Measurements from ENCODE around the gene CD226. TPM values are rescaled to one million over a fixed set of nuclear protein-coding genes. Genes with fewer than 3 reads are reported as not detected.

CD226 gene
- polyA plus RNA-seq, 1 of the 3 experiments (the other 2 are of a cell fraction): 0.56 TPM

- H3K4me1 ChIP-seq (ENCODE audit: control insufficient read depth in 1 of 2, insufficient read depth in 2 of 2, low read depth in 1 of 2, low read length in 1 of 2): peaks cover 4 to 7% of the 10 kb centered on the region in 2 experiments; a peak in 2 of 4 replicates
- TF ChIP-seq ELF1 (IDR thresholded peaks at IDR 0.05) (no peak), CHD2 (IDR thresholded peaks at IDR 0.05; ENCODE audit: low read length, partially characterized antibody) (no peak), PBX3 (IDR thresholded peaks at IDR 0.05) (no peak), ZBTB33 (IDR thresholded peaks at IDR 0.05; ENCODE audit: borderline replicate concordance, low read depth) (no peak), EZH2phosphoT487 (IDR thresholded peaks at IDR 0.05; ENCODE audit: borderline replicate concordance, low read depth) (no peak), JUND (IDR thresholded peaks at IDR 0.05) (no peak), IRF3 (IDR thresholded peaks at IDR 0.05; ENCODE audit: low read depth, low read length) (no peak), SMC3 (IDR thresholded peaks at IDR 0.05; ENCODE audit: low read depth, low read length) (no peak), CTCF (IDR thresholded peaks at IDR 0.05) (no peak), RAD21 (IDR thresholded peaks at IDR 0.05; ENCODE audit: low read length) (no peak), USF2 (IDR thresholded peaks at IDR 0.05; ENCODE audit: borderline replicate concordance, low read depth, low read length) (no peak), RFX5 (IDR thresholded peaks at IDR 0.05; ENCODE audit: low read length) (no peak), YY1 (IDR thresholded peaks at IDR 0.05; ENCODE audit: low read depth) (no peak), FOSL2 (IDR thresholded peaks at IDR 0.05; ENCODE audit: borderline replicate concordance, low read depth) (no peak), SIN3A (IDR thresholded peaks at IDR 0.05; ENCODE audit: borderline replicate concordance, low read depth, low read length) (no peak), TCF12 (IDR thresholded peaks at IDR 0.05) (no peak), NRF1 (IDR thresholded peaks at IDR 0.05; ENCODE audit: low read depth, low read length) (no peak), RCOR1 (IDR thresholded peaks at IDR 0.05; ENCODE audit: low read length) (no peak)
- WGBS (ENCODE audit: low lambda C conversion rate): 97% methylated on average over 15 of the region's 15 CpGs
- no peaks in the 10 kb centered on the region for H3K9me3 ChIP-seq
- no peaks in the 10 kb centered on the region for H3F3A ChIP-seq (replicated peaks; ENCODE audit: insufficient read depth)
- H3K27me3 ChIP-seq (ENCODE audit: insufficient read depth): no peaks in the 10 kb centered on the region
- ChIA-PET POLR2A (no interaction called here), CTCF (interaction anchor here (0.7 kb wide), 1 partner anchor 272 kb away, joined by 3 read pairs; no protein-coding TSS in a partner anchor)
- no peaks in the 10 kb centered on the region for H3K9me2 ChIP-seq
- no peak overlapping the region for H2AFZ ChIP-seq (ENCODE audit: low read depth)
- H3K4me2 ChIP-seq: no peak overlapping the region
- H3K36me3 ChIP-seq (replicated peaks in 1 of 2; ENCODE audit: control insufficient read depth in 1 of 2, insufficient read depth in 2 of 2, low read length in 1 of 2): no peaks in the 10 kb centered on the region
- no peak overlapping the region for H3K9ac ChIP-seq
- no peaks in the 10 kb centered on the region for H3K79me2 ChIP-seq (ENCODE audit: insufficient read depth)
- no peak for DNase-seq
- no peaks in the 10 kb centered on the region for H4K20me1 ChIP-seq (ENCODE audit: insufficient read depth)
- no peak overlapping the region for H3K27ac ChIP-seq (ENCODE audit: low read depth in 2 of 2, low read length in 1 of 2)
- H3K4me3 ChIP-seq (ENCODE audit: low read depth in 2 of 2, low read length in 1 of 2): no peak overlapping the region
These were observed 1.4 kb upstream of the CD226 start for GRCh38 chr18:69948919-69949537.
